GM12878 (cell line): ENCODE results near the gene APCDD1. TPM values are rescaled to one million over a fixed set of nuclear protein-coding genes. Genes with fewer than 3 reads are reported as not detected.

ENCODE experiments used
- ATAC-seq: fragments of 200-7000 bp; cut with Tn5 transposase; 3 replicates; pipeline ENCODE4 v1.9.1; 2020; ENCODE audit warnings: mild to moderate bottlenecking, moderate library complexity
- BruUV-seq: library from RNA; stranded (reverse); fragments of 400-500 nt; replicated peaks from 2 replicates; lab custom pipeline; 2021; lab: Mats Ljungman, UMichigan
- CTCF ChIA-PET: fragments of 300-600 bp; sonication (Branson Sonifier 250); formaldehyde crosslinking; extraction: SDS; loops from one replicate; lab custom pipeline; 2021; ENCODE audit warnings: inconsistent platforms; lab: Yijun Ruan, JAX
- POLR2A ChIA-PET: fragments of 350-600 bp; formaldehyde crosslinking; extraction: SDS; loops from one replicate; lab custom pipeline; 2021; ENCODE audit warnings: inconsistent platforms; lab: Charles Lee
- RAD21 ChIA-PET: fragments of 300-600 bp; sonication (Branson Sonifier 250); formaldehyde crosslinking; loops from one replicate; lab custom pipeline; 2023; ENCODE audit warnings: antibody characterized with exemption; ENCODE audit not compliant: unreplicated experiment; lab: Charles Lee
- SMC1A ChIA-PET: fragments of 300-600 bp; sonication (Branson Sonifier 250); formaldehyde crosslinking; loops from one replicate; lab custom pipeline; 2023; ENCODE audit not compliant: unreplicated experiment, uncharacterized antibody; lab: Charles Lee
- DNase-seq: peaks from one replicate; pipeline ENCODE4 v3.0.0-alpha.2; 2011; ENCODE audit warnings: low read depth, low spot score
- FAIRE-seq: peaks from 3 replicates; lab custom pipeline; 2011; peaks lifted over from hg19 to GRCh38; lab: Jason Lieb, UNC
- H2AFZ ChIP-seq: 2 replicates; pipeline ENCODE4 v1.6.0; 2011; ENCODE audit warnings: low read depth, low read length, control low read depth; ENCODE audit not compliant: control insufficient read depth
- H3K27ac ChIP-seq: 2 replicates; pipeline ENCODE4 v1.5.1; 2011; ENCODE audit warnings: control low read depth; ENCODE audit not compliant: control insufficient read depth, insufficient read depth
- H3K27me3 ChIP-seq, 2 experiments: replicated peaks in 1 of 2; 2 replicates each; pipeline versions ENCODE4 v1.6.0 to v1.6.1; 2011; ENCODE audit warnings: low read length in 1 of 2; ENCODE audit not compliant: control insufficient read depth in 2 of 2, insufficient read depth in 2 of 2
- H3K36me3 ChIP-seq, 2 experiments: 2 replicates each; pipeline ENCODE4 v1.5.1; 2011; ENCODE audit warnings: low read length in 1 of 2; ENCODE audit not compliant: control insufficient read depth in 2 of 2, insufficient read depth in 2 of 2
- H3K4me1 ChIP-seq: 2 replicates; pipeline ENCODE4 v1.6.1; 2011; ENCODE audit warnings: mild to moderate bottlenecking, low read length, moderate library complexity, mixed read lengths; ENCODE audit not compliant: control insufficient read depth, insufficient read depth
- H3K4me2 ChIP-seq: 2 replicates; pipeline ENCODE4 v1.6.0; 2011; ENCODE audit warnings: control low read depth; ENCODE audit not compliant: control insufficient read depth, insufficient read depth
- H3K4me3 ChIP-seq: fragments of 200-600 bp; sonication (generic); 2 replicates; pipeline ENCODE4 v1.5.1; 2016
- H3K79me2 ChIP-seq: 2 replicates; pipeline ENCODE4 v1.6.0; 2011; ENCODE audit warnings: low read length; ENCODE audit not compliant: control insufficient read depth, insufficient read depth
- H3K9ac ChIP-seq: 2 replicates; pipeline ENCODE4 v1.8.0; 2011; ENCODE audit warnings: low read length, control low read depth, mixed read lengths; ENCODE audit not compliant: control insufficient read depth, insufficient read depth
- H3K9me3 ChIP-seq: replicated peaks from 3 replicates; pipeline ENCODE4 v1.5.1; 2011; ENCODE audit warnings: mild to moderate bottlenecking, low read length; ENCODE audit not compliant: control insufficient read depth, insufficient read depth
- H4K20me1 ChIP-seq: 2 replicates; pipeline ENCODE4 v1.6.0; 2011; ENCODE audit not compliant: control insufficient read depth, insufficient read depth
- CHD1 ChIP-seq: IDR thresholded peaks from 2 replicates; pipeline ENCODE4 v1.6.1; 2012; ENCODE audit warnings: low read depth, low read length, improper control_type of control experiment
- EGR1 ChIP-seq, 2 experiments: IDR thresholded peaks; 1 replicate in 1 of 2; 2 replicates in 1 of 2; pipeline ENCODE4 v1.6.1; 2011 to 2012; ENCODE audit warnings: low read depth in 2 of 2, low read length in 2 of 2, borderline replicate concordance in 1 of 2, mild to moderate bottlenecking in 1 of 2, moderate library complexity in 1 of 2
- EZH2 ChIP-seq: IDR thresholded peaks from 2 replicates; pipeline ENCODE4 v1.6.1; 2012; ENCODE audit warnings: low read depth, mild to moderate bottlenecking, control low read depth, inconsistent platforms, low read length, borderline replicate concordance; ENCODE audit not compliant: control insufficient read depth
- HDAC2 ChIP-seq: fragments of 200-600 bp; sonication (generic); IDR thresholded peaks from 2 replicates; pipeline ENCODE4 v1.6.1; 2017
- HDAC6 ChIP-seq: fragments of 200-600 bp; sonication (generic); IDR thresholded peaks from one replicate; pipeline ENCODE4 v1.8.0; 2017; ENCODE audit warnings: antibody characterized with exemption; ENCODE audit not compliant: unreplicated experiment
- IKZF2 ChIP-seq, 2 experiments: fragments of 450-650 bp; IDR thresholded peaks; 2 replicates each; pipeline ENCODE4 v1.6.1; 2017; ENCODE audit warnings: mild to moderate bottlenecking in 2 of 2, moderate library complexity in 2 of 2
- MYC ChIP-seq: IDR thresholded peaks from 2 replicates; pipeline ENCODE4 v1.6.1; 2011; ENCODE audit warnings: mild to moderate bottlenecking, low read length, moderate library complexity, inconsistent platforms; ENCODE audit not compliant: insufficient read depth, insufficient replicate concordance, insufficient read length, severe bottlenecking
- PBX3 ChIP-seq: IDR thresholded peaks from 2 replicates; pipeline ENCODE4 v1.6.1; 2011; ENCODE audit warnings: mild to moderate bottlenecking, low read depth, low read length, moderate library complexity; ENCODE audit not compliant: insufficient replicate concordance
- POLR2AphosphoS2 ChIP-seq: IDR thresholded peaks from 2 replicates; pipeline ENCODE4 v1.6.1; 2011; ENCODE audit warnings: low read depth, mild to moderate bottlenecking, low read length, improper control_type of control experiment, moderate library complexity
- POU2F2 ChIP-seq: IDR thresholded peaks from 3 replicates; pipeline ENCODE4 v1.6.1; 2011; ENCODE audit warnings: low read depth, mild to moderate bottlenecking, low read length, borderline replicate concordance
- SKIL ChIP-seq: fragments of 450-650 bp; IDR thresholded peaks from 2 replicates; pipeline ENCODE4 v1.6.1; 2017; ENCODE audit warnings: mild to moderate bottlenecking, low read depth, inconsistent platforms; ENCODE audit not compliant: poor library complexity, severe bottlenecking
- WGBS: methylation state at CpG from one replicate; pipeline ENCODE4 v1.1.6; 2016; ENCODE audit warnings: low lambda C conversion rate; ENCODE audit not compliant: insufficient replicate concordance, insufficient coverage; ENCODE audit errors: missing lambda C conversion rate; 5-methylcytosine and 5-hydroxymethylcytosine counted together
- in situ Hi-C: fragments of 300-500 bp; cut with MboI; formaldehyde crosslinking; loops from 9 replicates; pipeline ENCODE4 v1.14.3; 2018; ENCODE audit warnings: mixed read lengths
- intact Hi-C: fragments of 100-400 bp; cut with micrococcal nuclease; formaldehyde crosslinking; loops from one replicate; pipeline ENCODE4 v1.14.2; 2022; ENCODE audit not compliant: unreplicated experiment
- polyA plus RNA-seq, 11 experiments: library from polyadenylated mRNA; depleted of rRNA in 4 of 11; unstranded in 6 of 11; stranded (reverse) in 5 of 11; fragments of >200 nt; fragmentation: Nextera tagmentation in 4 of 11; fragmentation: Illumina TruSeq in 1 of 11; extraction: Ambion mirVana in 4 of 11; extraction: Trizol in 1 of 11; gene quantifications; 1 replicate in 1 of 11; 2 replicates in 10 of 11; pipeline versions ENCODE4 v1.2.1 to v1.2.3, GENCODE V29; 2011 to 2016; ENCODE audit warnings: inconsistent platforms in 2 of 11, missing spikeins in 2 of 11, low read depth in 1 of 11
- total RNA-seq, 4 experiments: library from RNA; depleted of rRNA in 3 of 4; stranded (reverse); fragments of >200 nt in 3 of 4; fragmentation: Illumina TruSeq in 1 of 4; extraction: Trizol in 1 of 4; gene quantifications; 2 replicates each; pipeline versions ENCODE4 v1.2.1 to v1.2.3, GENCODE V29; 2013 to 2021

Gene APCDD1
- total and polyA plus RNA-seq, 10 of the 15 experiments (the other 5 are each of a cell fraction or from before 2014, with no cell fraction given): not detected

- H4K20me1 ChIP-seq: no peaks in the 10 kb centered on the region
- no peak overlapping the region for H2AFZ ChIP-seq
- no peak overlapping the region for H3K9ac ChIP-seq
- FAIRE-seq (peak; percentile 49), ATAC-seq (no peak), DNase-seq (no peak)
- no peaks in the 10 kb centered on the region for H3K9me3 ChIP-seq
- H3K4me2 ChIP-seq: no peak overlapping the region
- whole genome bisulfite sequencing: 77% methylated on average over 16 of the region's 16 CpGs
- H3K79me2 ChIP-seq: no peaks in the 10 kb centered on the region
- in situ Hi-C loops: no loop called here
- no peaks in the 10 kb centered on the region for H3K4me1 ChIP-seq
- no peak overlapping the region for H3K27ac ChIP-seq
- ChIA-PET SMC1A (interaction anchor here (1.3 kb wide), 1 partner anchor 13 kb away, joined by 5 read pairs; no protein-coding TSS in a partner anchor), CTCF (no interaction called here), POLR2A (no interaction called here), RAD21 (no interaction called here)
- BruUV-seq: no TSS peak
- intact Hi-C loops: no loop called here
- TF ChIP-seq HDAC6 (no peak), MYC (no peak), POLR2AphosphoS2 (no peak), EGR1 (IDR thresholded peaks at IDR 0.05; ENCODE audit: borderline replicate concordance in 1 of 2, low read depth in 2 of 2, low read length in 2 of 2) (no peak), PBX3 (no peak), SKIL (no peak), CHD1 (no peak), IKZF2 (IDR thresholded peaks at IDR 0.05) (no peak), EZH2 (no peak), HDAC2 (no peak), POU2F2 (no peak)
- H3K27me3 ChIP-seq: peaks cover 8 to 19% of the 10 kb centered on the region in 2 experiments
- H3K36me3 ChIP-seq: no peaks in the 10 kb centered on the region
- H3K4me3 ChIP-seq: no peak overlapping the region
Observed at GRCh38 chr18:10455726-10456453, 1.5 kb downstream of the APCDD1 start.
